Sigmoid colon (tissue), 4 donors: ENCODE results near the gene NIPA2.

Experiments
- CTCF ChIP-seq, 4 experiments: fragments of 450-650 bp in 3 of 4; fragments of 200-600 bp in 1 of 4; IDR thresholded peaks; one replicate each; pipeline ENCODE4 v1.5.1; 2016 to 2019; ENCODE audit warnings: antibody characterized with exemption in 4 of 4, mild to moderate bottlenecking in 3 of 4, moderate library complexity in 2 of 4
- EP300 ChIP-seq, 4 donors: sonication (generic); formaldehyde crosslinking; IDR thresholded peaks; one replicate each; pipeline ENCODE4 v1.6.1; 2017; ENCODE audit warnings: antibody characterized with exemption in 4 of 4
- POLR2AphosphoS5 ChIP-seq, 4 donors: sonication (generic); formaldehyde crosslinking; IDR thresholded peaks; one replicate each; pipeline ENCODE4 v1.6.1; 2017; ENCODE audit warnings: antibody characterized with exemption in 4 of 4

DNA sequence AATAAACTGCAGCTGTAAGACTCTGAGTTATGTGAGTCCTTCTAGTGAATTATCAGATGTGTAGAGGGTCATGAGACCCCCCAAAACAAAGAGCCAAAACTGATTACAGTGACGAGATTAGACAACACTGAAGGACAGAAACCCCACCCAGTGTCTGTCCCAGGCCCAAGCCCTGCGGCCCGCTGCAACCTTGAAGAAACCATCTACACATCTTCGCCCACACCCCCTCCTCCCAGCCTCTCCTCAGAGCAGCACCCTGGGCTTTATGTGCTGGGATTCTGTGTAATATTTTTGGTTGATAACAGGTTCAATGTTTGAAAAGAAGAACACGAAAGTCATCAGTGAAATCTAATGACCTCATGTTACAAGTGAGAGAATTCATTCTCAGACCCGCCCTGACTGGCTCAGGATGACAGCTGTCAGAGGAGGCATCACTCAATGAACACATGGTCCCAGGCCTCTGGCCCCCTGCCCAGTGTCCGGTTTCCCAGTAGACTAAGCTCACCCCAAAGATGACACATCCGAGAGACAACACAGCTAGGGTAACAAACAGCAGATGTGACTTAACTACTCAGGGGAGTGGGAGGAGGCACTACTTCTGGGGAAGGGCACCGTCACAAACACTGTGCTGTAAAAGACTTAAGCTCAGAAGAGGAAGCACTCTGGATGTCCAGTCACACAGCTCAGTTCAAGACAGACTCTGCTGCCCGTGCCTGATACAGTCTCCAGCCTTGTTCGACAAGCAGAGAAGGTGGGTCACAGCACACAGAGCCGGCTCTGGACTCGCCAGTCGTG lies 48.9 kb downstream of the NIPA2 start:
- no peak for TF ChIP-seq CTCF (IDR thresholded peaks at IDR 0.05)
- TF ChIP-seq EP300 (IDR thresholded peaks at IDR 0.05) = no peak
- TF ChIP-seq POLR2AphosphoS5 (IDR thresholded peaks at IDR 0.05) = no peak
